GM21360 (cell line): ENCODE measurements around the gene ZNF681.
"Not testable (repeated sequence)": the region's sequence is repeated elsewhere in the genome, so short reads cannot be mapped to it uniquely, and the experiment has no call there.

Source experiments
- ATAC-seq: cut with Tn5 transposase; IDR thresholded peaks from one replicate; pipeline ENCODE4 v1.9.1; 2021; ENCODE audit warnings: mild to moderate bottlenecking, moderate library complexity; ENCODE audit not compliant: unreplicated experiment

Gene ZNF681

DNA sequence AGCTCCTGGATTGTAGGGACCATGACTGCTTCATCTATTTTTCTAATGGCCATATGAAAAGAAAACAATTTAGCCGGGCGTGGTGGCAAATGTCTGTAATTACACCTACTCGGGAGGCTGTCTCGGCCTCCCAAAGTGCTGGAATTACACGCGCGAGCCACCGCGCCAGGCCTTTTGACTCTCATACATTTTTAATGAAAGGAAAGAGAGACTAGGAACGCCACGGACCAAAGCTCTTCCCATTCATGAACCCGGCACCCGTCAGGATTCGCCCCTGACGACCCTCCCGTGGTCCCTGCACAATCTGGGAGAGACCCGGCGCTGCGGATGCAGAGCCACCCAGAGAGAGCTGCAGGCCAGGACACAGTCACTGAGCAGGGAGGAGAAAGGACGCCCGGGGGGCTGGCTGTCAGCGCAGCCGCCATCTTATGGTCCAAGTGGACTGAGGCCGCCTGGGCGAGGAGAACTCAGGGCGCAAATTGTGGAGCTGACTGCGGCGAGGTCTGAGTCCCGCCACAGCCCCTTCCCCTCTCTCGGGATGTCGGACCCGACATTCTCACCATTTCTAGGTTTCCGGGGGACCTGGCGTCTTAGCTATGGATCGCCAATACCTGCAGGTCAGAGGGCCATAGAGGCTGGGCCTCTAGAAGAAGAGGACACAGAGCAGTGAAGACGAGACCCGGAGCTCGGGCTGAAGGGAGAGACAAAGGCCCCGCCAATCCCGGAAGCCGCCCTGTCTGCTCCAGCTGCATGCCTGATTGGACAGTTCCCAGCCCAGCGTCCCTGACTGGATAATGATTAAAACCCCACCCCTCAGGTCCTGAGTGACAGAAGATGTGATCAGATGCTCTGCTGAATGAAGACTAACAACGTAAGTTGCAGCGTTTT lies at the start of gene ZNF681:
TSS of gene ZNF681 (minus strand) at position 705 of the 888 bp plus-strand sequence. CDS start at position 563, 142 bp downstream.
- ATAC-seq, result peak; percentile 70

DNA sequence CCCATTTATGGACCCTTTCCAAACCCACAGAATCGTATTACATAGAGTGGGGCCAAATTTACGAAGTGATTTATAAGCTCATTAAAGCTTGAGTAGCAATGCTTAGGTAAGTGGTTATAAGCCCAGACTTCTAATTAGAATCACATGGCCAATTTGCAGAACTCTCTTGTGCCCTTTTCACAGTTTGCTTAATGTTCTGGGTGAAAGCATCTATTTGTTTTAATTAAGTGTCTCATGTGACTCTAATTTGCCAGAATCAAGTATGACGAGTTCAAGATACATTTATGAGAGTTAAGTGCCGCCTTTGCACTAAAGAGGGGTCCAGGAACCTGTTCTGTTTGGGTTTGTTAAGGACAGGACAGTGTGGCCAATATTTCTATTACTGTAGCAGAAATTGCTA lies 46.0 kb upstream of the ZNF681 start:
- ATAC-seq, result no peak

DNA sequence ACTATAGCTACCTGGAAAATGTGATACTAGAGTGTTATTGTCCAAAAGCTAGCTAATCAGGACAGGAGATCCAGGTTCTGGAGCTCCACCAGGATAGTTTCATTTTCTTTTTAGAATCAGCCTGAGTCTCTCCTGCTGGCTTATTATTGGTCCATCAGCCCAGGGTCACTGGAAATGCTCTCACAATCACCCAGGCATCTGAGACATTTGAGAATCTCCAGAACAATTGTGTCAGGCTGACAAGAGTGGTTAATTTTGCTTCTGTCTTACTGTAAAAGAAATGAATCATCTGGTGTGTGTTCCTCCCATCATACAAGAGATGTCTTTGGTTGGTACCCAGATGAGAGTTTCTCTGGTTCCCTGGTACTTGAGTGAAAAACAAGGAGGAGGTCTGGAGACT lies 43.6 kb upstream of the ZNF681 start:
- no peak for ATAC-seq

DNA sequence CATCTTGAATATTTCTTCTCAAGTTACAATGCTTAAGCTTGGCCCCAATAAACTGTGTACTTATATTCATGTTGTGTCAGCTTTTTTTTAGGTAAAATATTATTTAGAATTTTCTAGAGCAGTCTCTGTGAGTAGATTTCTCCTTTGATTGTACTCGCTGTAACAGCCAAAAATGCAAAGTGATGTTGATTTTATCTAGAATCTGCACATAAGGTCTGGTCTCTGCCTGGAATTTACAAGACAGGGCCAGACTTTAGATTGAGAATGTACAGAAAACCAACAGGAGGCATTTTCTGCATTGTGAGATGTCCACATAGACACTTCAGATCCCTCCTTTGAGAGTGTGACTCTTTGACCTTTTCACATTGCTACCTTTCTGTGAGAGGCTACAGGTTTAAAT lies 43.1 kb upstream of the ZNF681 start:
- ATAC-seq, result no peak

DNA sequence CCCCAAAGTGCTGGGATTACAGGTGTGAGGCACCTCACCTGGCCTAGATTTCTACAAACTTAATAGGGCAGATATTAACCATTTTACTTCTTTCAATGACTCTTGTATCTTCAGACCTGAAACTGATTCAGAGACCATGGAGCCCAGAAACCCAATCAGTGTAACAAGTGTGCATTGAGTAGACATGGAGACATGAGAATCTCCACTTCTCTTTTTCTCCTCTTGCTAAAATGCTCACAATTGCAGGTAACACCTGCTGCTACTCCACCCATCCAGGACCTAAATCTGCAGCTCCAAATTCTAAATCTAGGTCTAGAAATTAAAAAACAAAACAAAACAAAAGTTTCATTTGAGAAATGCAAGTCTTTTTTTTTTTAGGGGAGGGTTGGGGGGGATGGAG lies 42.2 kb upstream of the ZNF681 start:
- no peak for ATAC-seq

DNA sequence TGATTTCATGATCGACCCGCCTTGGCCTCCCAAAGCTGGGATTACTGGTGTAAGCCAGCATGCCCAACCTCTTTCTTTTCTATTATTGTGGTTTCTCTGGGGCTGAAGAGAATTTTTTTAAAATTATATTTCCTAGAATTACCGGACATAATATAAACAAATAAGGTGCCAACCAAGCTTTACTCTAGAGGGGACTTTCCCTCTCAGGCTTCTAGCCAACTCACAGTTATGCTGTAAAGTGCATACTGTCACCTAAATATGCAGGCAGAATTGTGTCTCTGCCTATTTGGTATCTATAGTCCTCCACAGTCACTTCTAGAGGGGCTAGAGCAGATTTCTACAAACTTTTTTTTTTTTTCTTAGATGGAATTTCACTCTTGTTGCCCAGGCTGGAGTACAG lies 41.6 kb upstream of the ZNF681 start:
- no peak for ATAC-seq

DNA sequence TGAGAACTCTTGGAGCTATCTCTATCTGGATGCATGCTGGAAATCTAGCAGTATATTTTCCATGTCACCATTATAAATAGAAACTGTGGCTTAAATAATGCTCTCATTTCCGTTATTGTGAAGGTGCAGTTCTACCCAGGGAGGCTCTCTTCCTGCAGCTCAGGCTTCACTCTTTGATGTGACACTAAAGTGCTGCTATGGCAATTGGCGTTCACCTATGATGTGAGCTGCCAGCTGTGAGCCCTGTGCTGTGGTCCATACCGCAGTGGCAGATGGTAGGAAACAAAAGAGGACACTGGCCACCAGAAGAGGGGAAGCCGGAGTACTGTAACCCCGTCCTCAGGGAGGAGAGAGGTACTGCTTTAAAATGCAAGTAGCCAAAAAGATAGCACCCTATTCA lies 40.6 kb upstream of the ZNF681 start:
- peak; percentile 73 for ATAC-seq

DNA sequence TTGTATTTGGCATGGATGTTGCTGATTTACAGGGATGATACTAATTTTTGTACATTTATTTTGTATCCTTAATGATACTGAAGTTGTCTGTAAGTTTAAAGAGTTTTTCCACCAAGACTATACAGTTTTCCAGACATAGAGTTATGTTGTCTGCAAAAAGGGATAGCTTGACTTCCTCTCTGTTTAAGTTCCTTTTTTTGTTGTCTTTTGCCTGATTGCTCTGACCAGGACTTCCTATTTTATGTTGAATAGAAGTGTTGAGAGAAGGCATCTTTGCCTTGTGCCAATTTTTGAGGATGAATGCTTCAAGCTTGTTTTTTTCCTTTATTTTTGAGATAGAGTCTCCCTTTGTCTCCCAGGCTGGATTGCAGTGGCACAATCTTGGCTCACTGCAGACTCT lies 36.8 kb upstream of the ZNF681 start:
- no peak for ATAC-seq

DNA sequence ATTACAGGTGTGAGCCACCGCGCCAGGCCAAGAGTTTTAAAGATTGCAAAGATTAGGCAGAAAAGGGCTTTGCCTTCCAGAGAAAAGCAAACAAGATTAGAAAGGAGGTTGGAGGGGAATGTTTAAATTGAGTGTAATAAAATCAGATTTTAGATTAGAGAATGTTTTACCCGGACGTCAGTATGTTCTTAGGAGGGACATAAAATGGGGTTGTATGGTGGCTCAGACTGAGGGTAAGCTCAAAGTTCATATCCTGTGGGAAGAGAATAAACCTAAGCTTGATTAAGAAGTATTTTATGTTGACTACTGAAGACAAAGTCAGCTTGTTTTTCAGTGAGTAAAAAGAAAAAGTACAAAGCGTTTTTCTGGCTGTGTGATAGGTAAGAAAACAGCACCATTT lies 34.1 kb upstream of the ZNF681 start:
- ATAC-seq, result no peak

DNA sequence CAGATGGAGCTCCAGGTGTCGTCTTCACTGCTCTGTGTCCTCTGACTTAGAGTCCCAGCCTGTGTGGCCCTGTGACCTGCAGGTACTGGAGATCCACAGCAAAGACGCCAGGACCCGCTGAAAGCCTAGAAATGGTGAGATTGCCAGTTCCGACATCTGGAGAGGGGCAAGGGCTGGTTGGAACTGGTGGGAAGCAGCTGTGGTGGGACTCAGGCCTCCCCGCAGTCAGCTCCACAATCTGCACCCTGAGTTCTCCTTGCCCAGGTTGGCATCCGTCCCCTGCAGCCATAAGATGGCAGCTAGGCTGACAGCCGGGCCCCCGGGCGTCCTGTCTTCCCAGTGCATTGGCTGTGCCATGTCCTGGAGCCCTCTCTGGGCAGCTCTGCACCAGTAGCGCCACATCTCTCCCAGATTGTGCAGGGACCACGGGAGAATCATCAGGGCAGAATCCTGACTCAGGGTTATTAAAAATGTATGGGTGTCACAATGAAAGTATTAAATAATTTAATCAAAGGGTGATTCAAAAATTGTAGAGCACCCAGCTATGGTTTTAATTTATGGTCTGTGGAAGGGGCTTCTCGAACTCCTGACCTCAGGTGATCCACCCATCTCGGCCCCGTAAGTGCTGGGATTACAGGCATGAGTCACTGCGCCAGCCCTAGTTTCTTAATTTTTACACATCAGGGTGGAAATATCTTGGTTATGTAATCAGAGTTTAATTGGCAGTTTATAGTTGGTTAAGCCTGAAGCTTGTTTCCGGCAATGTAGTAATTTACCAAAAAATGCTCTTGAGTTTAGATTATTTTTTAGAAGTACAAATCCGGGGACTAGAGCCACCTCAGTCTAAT lies 32.2 kb upstream of the ZNF681 start:
- no peak for ATAC-seq

DNA sequence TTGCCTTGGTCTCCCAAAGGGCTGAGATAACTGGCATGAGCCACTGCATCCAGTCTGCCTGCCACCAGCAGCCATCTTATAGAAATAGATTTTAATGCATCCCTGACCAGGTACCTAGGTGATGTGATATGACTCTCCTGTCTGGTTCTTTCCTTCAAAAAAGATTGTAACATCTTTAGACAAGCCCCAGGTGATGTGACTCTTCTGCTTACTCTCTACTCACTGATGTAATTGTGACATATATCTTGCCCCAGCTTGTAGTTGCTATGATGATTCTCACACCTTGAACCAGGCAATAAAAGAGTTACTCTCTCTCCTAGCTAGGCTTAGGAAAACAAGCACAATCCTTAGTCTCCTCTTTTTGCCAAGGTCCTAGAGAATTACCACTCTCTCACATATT lies 30.6 kb upstream of the ZNF681 start:
- ATAC-seq, result no peak

DNA sequence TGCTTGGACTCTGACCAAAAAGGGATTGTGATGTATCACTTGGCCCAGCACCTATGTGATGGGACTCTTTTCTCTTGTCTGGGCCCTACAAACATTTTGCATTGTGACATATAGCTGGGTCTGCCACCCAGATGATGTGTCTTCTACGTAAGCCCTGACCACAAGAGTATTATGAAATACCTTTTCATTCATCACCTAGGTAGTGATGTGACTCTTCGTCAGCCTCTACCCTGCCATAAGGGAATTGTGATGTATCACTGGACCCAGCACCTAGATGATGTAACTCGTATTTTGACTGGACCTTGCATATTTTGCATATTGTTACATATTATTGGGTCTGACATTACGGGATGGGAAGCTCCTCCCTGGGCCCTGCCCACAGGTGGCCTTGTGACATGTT lies 29.7 kb upstream of the ZNF681 start:
- ATAC-seq, result no peak

DNA sequence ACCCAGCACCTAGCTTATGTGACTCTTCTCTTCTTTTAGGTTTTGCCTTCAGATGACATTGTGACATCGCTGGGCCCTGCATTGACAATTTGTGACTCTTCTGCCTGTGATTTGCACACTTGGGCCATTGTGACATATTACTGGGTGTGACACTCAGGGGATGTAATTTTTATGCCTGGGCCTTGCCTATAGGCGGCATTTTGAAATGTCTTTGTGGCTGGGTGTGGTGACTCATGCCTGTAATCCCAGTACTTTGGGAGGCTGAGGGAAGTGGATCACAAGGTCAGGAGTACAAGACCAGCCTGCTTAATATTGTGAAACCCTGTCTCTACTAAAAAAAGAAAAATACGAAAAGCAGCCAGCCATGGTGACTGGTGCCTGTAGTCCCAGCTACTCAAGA lies 28.4 kb upstream of the ZNF681 start:
- ATAC-seq, result no peak

DNA sequence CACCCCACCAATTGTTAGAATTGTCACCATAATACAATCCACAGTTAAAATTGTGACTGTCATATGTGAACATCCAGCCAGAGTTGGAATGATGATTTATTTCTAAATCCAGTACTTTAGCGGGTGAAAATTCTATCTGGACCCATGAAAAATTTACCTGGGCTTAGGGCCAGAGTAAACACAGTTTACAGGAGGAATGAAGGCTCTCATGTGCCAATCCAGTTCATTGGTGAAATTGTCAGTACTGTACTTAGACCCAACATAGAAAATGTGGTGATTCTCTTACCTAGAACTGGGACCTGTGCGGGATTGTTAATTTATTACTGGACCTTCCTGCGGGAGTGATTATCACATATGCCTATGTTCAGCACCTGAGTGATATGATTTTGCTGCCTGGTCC lies 27.3 kb upstream of the ZNF681 start:
- ATAC-seq, result no peak

DNA sequence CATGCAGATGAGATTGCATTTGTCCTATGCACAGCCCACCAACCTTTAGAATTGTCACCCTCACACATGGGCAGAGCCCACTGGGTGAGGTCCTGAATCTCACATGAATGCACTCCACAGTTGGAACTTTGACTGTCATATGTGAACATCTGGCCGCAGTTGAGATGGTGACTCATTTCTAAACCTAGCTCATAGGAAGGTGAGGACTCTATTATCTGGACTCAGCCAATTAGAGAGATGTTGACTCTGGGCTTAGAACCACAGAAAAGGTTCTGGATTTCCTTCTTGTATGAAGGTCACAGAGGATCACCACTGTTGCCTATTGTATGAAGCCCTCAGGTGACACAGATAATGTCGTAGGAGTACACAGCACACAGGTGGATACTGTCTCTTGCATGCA lies 25.6 kb upstream of the ZNF681 start:
- ATAC-seq, result no peak

DNA sequence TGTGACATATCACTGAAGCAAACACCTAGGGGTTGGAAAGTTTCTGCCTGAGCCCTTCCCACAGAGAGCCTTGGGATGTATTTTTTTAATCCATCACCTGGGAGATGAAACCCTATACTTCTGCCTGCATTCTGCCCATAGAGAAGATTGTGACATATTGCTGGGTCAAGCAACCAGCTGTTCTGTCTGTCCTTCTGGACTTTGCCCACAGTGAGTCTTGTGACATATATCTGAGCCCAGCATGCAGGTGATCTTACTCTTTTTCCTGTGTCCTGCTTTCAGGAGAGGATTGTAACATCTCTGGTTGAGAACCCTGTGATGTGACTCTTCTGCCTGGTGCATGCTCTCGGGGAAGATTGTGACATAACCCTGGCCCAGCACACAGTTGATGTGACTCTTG lies 24.9 kb upstream of the ZNF681 start:
- ATAC-seq, result no peak

DNA sequence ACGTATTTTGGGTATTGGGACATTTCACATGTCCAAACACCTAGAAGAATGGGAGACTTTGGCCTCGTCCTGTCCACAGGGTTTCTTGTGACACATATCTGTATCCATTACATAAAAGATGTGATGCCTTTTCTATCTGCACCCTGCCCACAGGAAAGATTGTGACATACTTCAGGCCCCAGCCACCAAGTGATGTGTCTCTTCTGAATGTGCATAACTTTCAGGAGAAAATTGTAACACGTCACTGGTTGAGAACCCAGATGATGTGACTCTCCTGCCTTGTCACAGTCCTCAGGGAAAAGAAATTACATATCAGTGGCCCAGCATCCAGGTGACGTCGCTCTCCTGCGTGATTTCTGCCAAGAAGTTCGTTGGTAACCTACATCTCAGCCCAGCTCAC lies 21.0 kb upstream of the ZNF681 start:
- no peak for ATAC-seq

DNA sequence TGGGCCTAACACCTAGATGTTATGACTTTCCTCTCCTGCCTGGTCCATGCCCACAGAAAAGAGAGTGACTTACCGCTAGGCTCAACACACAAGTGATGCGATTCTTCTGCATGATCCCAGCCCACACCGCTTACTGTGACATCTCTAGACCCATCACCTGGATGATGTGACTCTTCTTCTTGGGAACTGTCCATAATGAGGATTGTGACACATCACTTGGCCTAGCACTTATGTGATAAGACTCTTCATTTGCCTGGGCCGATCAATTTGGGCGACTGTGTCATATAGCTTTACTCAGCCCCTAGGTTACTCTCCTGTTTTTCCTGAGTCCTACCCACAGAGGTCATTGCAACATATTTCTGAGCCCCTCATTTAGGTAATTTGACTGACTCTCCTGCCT lies 19.9 kb upstream of the ZNF681 start:
- ATAC-seq, result no peak

DNA sequence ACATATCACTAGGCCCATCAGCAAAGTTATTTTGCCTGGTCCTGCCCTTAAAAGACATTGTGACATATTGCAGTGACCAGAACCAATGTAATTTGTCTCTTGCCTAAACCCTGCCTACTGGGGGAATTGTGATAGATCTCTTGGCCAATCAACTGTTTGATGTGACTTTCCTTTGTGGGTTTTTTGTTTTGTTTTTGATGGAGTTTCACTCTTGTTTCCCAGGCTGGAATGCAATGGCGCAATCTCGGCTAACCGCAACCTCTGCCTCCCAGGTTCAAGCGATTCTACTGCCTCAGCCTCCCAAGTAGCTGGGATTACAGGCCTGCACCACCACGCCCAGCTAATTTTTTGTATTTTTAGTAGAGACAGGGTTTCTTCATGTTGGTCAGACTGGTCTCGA lies 19.3 kb upstream of the ZNF681 start:
- ATAC-seq, result not testable (repeated sequence)

DNA sequence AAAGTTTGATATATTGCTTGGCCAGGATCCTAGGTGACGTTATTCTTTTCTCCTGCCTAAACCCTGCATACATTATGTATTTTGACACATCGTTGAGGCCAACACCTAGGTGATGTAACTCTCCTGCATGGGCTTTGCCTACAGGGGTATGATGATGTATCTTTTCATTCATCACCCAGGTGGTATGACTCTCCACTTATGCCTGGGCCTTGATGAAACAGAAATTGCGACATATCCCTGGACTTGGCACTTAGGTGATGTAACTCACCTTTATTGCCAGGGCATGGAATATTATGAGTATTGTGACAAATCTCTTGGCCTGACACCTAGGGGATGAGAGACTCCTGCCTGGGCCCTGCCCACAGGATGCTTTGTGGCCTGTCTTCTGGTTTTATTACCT lies 18.5 kb upstream of the ZNF681 start:
- ATAC-seq, result no peak

DNA sequence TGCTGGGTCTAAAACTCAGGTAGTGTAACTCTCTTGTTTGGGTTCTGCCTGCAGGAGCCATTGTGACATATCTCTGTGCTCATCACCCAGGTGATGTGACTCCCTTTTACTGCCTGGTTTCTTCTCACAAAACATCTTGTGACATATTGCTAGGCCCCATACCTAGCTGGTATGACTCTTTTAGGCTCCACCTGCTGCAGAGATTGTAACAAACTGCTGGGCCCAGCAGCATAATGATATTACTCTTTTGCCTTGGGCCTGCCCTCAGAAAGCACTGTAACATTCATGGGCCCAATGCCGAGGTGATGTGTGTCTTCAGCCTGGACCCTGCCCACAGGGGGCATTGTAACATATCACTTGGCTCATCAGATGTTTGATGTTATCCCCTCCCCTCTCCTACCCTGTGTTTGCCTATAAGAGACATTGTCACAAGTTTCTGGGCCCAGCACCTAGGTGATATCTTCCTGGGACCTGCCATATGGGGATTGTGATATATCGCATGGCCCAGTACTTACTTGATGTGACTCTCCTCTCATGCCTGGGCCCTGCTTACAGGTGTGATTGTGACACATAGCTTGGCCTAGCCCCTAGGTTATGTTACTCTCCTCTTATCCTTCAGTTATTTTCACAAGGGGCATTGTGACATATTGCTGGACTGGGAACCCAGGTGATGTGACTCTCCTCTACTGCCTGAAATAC lies 18.0 kb upstream of the ZNF681 start:
- ATAC-seq, result no peak
